HG03103 (cell line): Measurements from ENCODE around the gene OR13C5.

ENCODE experiments used
- ATAC-seq: cut with Tn5 transposase; IDR thresholded peaks from one replicate; pipeline ENCODE4 v1.9.1; 2021; ENCODE audit warnings: low read depth; ENCODE audit not compliant: unreplicated experiment

OR13C5 gene

GRCh38 chr9:104555521-104555920 lies 43.7 kb downstream of the OR13C5 start:
- no peak for ATAC-seq

- no peak for ATAC-seq
Observed at GRCh38 chr9:104553261-104553660, 46.0 kb downstream of the OR13C5 start.
